T-helper 2 cell treated with Interferon-gamma antibody and Interleukin-4, amounts not matched to agents 100 ng/mL and 5 ng/mL, for 36 hours (primary cell): ENCODE measurements around the gene SETD1A. TPM values are rescaled to one million over a fixed set of nuclear protein-coding genes. Genes with fewer than 3 reads are reported as not detected.

Experiments used
- intact Hi-C: fragments of 100-400 bp; cut with micrococcal nuclease; formaldehyde crosslinking; loops from one replicate; pipeline ENCODE4 v1.15.1; 2023
- total RNA-seq: library from RNA; stranded (reverse); gene quantifications from 2 replicates; pipeline ENCODE4 v1.2.3, GENCODE V29; 2022

SETD1A gene
- total RNA-seq, 1 donor from 2014 or later = 30.2 TPM

DNA sequence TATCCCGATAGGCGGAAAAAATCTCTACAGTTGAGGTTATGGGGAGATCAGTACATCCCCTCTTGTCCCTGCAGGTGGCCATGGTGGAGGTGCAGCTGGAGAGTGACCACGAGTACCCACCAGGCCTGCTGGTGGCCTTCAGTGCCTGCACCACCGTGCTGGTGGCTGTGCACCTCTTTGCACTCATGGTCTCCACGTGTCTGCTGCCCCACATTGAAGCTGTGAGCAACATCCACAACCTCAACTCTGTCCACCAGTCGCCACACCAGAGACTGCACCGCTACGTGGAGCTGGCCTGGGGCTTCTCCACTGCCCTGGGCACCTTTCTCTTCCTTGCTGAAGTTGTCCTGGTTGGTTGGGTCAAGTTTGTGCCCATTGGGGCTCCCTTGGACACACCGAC, 4.4 kb upstream of the SETD1A start:
- intact Hi-C loops = no loop called here

DNA sequence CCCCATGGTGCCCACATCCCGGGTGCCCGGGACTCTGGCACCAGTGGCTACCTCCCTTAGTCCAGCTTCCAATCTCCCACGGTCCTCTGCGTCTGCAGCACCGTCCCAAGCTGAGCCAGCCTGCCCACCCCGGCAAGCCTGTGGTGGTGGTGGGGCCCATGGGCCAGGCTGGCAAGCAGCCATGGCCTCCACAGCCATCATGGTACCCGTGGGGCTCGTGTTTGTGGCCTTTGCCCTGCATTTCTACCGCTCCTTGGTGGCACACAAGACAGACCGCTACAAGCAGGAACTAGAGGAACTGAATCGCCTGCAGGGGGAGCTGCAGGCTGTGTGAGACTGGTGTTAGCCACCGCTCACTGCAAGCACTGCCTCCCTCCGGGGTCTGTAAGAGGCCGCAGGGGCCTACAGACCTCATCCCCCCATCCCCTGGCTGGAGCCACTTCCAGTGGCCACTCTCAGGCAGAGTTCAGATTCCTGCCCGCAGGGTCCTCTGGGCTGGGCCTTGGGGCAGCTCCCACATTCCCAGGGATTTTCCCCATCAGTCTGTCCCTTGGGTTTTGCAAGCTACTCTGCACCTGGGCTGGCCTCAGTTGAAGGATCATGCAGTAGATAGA, 3.9 kb upstream of the SETD1A start:
- intact Hi-C loops = no loop called here

DNA sequence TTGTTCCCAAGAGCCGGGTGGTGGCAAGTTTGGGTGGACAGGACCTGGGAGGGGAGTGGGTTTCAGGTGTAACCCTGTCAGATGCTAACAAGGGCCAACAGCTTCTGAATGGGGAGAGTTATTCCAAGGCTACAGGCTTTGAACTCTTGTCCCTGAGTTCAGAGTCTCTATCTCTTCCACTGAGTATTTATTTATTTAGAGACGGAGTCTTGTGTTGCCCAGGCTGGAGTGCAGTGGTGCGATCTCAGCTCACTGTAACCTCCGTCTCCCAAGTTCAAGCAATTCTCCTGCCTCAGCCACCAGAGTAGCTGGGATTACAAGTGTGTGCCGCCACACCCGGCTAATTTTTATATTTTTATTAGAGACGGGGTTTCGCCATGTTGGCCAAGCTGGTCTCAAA, 2.6 kb upstream of the SETD1A start:
- intact Hi-C loops = loop anchor here (5.0 kb wide), 2 partner anchors 42 to 917 kb away; partner anchors contain the start of gene ZNF267

DNA sequence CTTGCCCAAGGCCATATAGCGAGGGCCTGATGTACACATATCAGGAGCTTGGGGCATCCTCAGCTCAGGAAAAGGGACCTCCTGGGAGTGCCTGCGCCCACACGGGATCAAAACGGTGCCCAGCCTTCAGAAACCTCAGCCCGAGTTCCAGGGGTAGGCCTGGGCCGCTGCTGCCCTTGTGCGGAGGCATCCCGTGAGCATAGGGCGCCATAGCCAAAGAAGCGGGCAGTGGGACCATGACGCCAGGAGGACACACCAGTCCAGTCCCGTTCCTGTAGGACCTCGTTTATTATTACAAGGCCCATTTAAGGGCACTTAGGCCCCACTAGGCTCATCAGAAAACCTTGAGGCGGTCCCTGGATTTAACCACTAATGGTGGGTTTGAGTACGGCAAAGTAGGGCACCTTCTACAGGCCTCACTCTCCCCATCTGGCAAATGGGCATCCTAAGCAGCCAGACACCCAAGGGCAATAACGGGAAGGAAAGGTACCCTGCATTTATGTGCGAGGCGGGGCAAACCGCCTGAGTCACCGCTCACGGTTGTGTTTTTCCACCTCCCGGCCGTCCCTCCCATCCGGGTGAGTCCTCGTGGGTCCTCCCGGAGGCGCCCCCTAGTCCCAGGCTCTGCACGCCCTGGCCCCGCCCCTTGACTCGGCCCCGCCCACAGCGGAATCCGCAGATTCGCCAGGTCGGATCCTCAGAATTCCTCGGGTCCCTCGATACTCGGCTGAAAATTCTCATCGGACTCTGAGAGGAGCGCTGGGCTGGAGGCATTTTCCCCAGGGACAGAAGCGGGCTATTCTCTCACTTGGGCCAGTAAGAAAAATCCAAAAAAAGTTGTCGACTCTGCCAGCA, 726 bp upstream of the SETD1A start:
- intact Hi-C loops = loop anchor here (1.0 to 5.0 kb wide), 8 partner anchors 35 to 915 kb away; partner anchors contain the start of genes ARMC5, FUS, KAT8 and STX4

DNA sequence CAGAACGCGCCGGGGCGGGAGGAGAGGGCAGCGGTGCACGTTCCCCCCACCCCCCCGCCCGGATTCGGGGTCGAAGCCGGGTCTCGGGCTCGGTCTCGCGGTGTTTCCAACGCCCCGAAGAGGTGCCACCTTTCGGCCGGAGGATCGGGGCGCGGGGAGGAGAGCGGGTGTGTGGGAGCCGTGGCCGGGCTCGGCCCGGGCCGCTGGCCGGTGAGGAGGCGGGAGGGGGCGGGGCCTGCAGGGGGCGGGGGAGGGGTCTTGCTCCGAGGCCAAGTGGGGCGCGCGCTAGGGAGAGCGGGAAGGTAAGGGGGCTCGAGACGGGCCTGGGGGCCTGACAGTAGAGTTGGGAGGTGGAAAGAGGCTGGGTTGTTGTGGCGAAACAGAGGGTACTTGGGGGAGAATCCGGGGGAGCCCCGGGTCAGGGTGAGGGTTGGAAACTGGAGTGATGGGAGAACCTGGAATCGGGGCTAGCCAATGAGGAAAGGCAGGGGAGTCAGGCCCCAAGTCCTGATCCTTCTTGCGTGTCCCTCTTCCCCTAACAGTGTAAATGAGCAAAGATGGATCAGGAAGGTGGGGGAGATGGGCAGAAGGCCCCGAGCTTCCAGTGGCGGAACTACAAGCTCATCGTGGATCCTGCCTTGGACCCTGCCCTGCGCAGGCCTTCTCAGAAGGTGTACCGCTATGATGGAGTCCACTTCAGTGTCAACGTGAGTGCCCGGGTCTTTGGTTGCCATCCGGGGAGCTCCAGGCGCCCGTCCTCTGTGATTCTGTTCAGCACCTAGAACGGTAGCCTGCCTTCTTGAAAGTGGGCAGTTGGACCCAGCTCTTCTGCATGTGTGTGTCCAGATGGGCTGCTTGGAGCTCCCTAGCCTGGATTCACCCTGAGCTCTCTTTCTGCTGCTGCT, 873 bp downstream of the SETD1A start:
- intact Hi-C loops = loop anchor here (5.0 kb wide), 2 partner anchors 39 to 914 kb away; partner anchors contain the start of gene ZNF267

DNA sequence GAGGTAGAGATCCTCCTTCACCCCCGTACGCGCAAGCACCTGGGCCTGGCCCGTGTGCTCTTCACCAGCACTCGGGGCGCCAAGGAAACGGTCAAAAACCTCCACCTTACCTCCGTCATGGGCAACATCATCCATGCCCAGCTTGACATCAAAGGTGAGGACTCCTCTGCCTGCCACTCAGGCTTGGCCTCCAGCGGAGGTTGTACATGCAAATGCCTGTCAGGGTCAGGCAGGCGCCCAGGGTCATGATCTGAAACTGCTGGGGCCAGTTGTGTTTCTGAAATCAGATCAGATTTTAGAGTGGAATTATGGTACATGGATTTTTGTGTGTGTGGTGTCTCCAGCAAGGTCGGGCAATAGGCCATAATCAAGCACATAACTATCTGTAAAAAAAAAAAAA, 3.8 kb downstream of the SETD1A start:
- intact Hi-C loops = no loop called here

DNA sequence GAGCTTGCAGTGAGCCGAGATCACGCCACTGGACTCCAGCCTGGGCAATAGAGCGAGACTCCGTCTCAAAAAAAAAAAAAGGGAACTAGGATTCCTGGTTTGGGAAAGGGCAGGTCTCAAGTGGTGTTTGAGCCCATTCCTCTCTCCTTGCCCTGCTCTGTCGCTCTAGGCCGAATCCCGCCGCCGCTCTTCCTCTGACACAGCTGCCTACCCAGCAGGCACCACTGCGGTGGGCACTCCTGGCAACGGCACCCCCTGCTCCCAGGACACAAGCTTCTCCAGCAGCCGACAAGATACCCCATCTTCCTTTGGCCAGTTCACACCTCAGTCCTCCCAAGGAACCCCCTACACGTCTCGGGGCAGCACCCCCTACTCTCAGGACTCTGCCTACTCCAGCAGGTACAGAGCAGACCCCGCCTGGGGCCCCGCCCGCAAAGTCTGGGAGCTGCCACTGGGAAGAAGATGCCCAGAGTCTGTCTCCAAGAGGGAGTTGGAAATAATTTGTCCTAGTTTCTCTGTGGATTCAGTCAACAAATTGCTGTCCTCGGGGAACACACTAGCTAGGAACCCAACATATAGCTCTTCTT, 6.5 kb downstream of the SETD1A start:
- intact Hi-C loops = no loop called here

DNA sequence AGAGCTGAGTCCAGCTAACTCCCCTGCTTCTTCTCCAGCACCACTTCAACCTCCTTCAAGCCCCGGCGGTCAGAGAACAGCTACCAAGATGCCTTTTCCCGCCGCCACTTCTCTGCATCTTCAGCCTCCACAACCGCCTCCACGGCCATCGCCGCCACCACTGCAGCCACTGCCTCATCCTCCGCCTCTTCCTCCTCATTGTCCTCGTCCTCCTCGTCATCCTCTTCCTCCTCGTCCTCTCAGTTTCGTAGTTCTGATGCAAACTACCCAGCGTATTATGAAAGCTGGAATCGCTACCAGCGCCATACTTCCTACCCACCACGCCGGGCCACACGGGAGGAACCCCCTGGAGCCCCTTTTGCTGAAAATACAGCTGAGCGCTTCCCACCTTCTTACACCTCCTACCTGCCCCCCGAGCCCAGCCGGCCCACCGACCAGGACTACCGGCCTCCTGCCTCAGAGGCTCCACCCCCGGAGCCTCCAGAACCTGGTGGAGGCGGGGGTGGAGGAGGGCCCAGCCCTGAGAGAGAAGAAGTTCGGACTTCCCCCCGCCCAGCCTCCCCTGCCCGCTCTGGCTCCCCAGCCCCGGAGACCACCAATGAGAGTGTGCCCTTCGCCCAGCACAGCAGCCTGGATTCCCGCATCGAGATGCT, 7.1 kb downstream of the SETD1A start:
- intact Hi-C loops = no loop called here

DNA sequence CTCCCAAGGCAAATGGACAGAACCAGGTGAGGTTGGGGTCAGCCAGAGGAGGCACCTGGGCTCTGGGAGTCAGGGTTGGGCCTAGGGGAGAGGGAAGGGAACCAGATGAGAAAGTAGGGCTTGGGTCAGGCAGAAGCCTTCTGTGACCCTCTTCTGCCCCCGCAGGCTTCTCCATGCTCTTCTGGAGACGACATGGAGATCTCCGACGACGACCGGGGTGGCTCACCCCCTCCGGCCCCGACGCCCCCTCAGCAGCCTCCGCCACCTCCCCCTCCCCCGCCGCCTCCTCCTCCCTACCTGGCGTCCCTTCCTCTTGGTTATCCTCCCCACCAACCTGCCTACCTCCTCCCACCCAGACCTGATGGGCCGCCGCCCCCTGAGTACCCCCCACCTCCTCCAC, 7.9 kb downstream of the SETD1A start:
- intact Hi-C loops = no loop called here

DNA sequence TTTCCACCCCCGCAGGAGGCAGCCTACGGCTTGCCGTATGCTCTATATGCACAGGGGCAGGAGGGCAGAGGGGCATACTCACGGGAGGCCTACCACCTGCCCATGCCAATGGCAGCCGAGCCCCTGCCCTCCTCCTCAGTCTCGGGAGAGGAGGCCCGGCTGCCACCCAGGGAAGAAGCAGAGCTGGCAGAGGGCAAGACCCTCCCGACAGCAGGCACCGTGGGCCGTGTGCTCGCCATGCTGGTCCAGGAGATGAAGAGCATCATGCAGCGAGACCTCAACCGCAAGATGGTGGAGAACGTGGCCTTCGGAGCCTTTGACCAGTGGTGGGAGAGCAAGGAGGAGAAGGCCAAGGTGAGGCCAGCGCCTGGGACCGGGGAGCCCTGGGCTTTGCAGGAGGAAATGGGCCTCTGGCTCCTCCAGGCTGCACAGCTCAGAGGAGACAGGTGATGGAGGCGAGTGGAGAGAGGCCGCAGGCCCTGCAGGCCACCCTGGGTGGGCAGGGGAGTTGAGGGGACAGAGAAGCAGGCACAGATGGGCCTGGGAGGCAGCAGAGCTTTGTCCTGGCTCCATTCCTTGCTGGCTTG, 8.6 kb downstream of the SETD1A start:
- intact Hi-C loops = no loop called here

DNA sequence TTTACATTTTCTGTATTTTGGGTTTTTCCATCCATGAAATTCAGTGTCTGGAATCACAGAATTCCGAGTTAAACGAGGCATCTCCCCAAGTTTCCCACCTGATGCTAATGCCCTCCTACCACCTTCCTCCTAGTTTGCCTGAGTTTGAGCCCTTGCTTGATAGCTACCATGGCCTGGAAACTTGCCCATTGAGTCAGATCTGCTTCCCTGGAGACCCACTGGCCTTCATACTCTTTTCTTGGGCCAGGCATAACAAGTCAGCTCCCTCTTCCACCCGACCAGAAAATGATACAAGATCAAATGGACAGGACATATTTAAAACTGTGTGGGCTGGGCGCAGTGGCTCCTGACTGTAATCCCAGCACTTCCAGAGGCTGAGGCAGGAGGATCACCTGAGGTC, 10.2 kb downstream of the SETD1A start:
- intact Hi-C loops = no loop called here

DNA sequence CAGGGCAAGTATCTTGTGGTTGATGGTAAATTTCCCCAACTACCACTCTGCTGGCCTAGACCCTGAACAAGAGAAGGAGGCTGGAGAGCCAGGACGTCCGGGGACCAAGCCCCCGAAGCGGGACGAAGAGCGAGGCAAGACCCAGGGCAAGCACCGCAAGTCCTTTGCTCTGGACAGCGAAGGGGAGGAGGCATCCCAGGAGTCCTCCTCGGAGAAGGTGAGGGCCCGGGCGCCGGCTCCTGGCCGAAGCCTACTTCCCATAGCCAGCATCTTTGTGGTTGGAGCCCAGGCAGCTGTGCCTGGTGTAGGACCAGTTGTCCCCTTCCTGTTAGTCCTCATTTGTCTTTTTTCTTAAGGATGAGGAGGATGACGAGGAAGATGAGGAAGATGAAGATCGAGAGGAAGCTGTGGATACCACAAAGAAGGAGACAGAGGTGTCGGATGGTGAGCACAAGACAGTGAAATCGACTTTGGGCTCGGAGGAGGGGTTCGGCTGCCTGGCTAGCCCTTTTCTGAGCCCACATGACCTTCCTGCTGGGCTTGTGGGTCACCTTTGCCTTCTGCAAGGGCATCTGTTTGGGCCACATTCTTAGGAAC, 11.8 kb downstream of the SETD1A start:
- intact Hi-C loops = no loop called here

DNA sequence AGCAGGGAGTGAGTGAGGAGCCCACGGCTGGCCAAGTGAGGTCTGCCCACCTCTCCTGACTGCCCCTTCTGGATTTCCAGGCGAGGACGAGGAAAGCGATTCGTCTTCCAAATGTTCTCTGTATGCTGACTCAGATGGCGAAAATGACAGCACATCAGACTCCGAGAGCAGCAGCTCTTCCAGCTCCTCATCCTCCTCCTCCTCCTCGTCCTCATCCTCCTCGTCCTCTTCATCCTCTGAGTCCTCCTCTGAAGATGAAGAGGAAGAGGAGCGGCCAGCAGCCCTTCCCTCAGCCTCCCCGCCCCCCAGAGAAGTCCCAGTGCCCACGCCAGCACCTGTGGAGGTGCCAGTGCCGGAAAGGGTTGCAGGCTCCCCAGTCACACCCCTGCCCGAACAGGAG, 13.7 kb downstream of the SETD1A start:
- intact Hi-C loops = no loop called here

DNA sequence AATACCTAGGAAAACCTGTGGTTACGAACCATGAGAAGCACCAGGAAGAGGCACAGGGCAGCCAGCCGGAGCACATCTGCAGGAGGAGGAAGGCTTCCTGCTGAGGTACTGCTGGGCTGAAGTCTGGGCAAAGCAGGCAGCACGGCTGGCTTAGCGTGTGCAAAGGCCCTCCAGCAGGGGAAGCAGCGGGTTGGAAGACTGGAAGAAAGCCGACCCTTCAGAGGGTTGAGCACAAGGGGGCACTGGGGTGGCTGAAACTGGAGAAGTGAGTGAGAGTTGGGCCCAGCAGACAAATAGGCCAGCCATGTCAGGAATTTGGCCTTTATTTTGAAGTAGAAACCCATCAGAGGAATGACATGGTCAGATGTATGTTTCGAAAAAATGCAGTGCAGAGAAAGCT, 15.3 kb downstream of the SETD1A start:
- intact Hi-C loops = no loop called here

DNA sequence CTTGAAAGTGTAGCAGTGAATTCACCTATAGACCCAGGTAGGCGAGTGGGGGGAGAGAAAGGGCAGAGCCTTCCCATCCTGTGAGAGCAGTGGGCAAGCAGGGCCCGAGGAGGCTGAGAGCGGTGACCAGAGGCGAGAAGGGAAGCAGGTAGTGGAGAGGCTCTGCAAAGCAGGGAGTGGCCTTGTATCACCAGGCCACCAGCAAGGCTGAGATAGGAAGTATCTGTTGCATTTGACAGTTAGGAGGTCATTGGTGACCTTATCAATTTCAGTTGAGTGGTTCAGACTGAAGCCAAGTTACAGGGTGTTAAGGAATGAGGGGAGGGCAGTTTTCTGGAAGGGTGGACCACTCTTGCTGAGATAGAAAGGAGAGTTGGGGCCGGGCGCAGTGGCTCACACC, 16.8 kb downstream of the SETD1A start:
- intact Hi-C loops = no loop called here

DNA sequence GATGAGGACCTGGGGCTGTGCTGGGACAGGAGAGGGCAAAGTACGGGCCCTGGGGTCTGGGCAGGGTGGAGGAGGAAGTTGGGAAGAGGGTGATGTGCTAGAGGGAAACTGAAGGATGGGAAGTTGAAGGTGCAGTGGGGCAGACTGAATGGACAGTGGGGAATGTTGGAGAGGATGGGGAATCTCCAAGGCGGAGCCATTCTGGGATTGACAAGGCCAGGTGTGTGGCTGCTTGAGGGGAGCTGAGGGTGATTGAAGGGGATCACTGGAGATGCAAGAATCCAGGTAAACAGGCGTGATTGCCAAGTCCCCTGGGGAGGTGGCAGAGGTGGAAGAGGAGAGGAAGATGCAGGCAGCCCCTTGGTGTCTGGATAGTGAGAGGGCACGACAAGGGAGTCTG, 18.9 kb downstream of the SETD1A start:
- intact Hi-C loops = no loop called here

DNA sequence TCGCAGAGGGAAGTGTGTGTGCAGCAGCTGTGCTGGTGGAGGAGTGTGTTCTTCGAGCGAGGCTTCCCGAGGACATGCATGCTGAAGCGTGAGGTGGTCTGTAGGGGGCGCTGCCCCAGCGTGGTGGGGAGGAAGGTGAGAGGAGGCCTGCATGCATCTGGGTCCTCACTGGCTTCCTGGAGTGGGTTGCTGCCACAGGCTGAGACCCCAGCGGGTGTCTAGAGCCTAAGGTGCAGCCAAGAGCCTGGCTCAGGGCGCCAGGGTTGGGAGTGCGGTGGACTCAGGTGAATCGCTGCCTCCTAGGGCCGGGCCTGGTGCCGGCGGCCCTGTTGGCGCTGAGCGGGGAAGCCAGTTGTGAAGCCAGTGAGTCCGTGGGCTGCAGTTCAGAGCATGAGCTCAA, 19.9 kb downstream of the SETD1A start:
- intact Hi-C loops = no loop called here

DNA sequence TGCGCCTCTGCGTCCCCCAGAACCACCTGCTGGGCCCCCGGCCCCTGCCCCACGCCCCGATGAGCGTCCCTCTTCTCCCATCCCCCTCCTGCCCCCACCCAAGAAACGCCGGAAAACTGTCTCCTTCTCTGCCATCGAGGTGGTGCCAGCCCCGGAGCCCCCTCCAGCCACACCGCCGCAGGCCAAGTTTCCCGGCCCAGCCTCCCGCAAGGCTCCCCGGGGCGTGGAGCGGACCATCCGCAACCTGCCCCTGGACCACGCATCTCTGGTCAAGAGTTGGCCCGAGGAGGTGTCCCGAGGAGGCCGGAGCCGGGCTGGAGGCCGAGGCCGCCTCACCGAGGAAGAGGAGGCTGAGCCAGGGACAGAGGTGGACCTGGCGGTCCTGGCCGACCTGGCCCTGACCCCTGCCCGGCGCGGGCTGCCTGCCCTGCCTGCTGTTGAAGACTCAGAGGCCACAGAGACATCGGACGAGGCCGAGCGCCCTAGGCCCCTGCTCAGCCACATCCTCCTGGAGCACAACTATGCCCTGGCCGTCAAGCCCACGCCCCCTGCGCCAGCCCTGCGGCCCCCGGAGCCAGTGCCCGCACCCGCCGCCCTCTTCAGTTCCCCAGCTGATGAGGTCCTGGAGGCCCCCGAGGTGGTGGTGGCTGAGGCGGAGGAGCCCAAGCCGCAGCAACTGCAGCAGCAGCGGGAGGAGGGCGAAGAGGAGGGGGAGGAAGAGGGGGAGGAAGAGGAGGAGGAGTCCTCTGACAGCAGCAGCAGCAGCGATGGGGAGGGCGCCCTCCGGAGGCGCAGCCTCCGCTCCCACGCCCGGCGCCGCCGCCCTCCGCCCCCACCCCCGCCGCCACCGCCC, 21.8 kb downstream of the SETD1A start:
- intact Hi-C loops = no loop called here

DNA sequence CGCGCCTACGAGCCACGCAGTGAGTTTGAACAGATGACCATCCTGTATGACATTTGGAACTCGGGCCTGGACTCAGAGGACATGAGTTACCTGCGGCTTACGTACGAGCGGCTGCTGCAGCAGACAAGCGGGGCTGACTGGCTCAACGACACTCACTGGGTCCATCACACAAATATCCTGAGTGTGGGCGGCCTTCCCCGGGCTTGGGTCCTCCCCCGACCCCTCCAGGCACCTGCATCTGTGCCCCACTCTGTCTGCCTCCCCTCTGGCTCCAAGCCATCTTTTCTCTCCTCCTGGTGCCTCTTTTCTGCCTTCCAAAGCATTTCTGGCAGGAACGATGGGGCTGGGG, 22.4 kb downstream of the SETD1A start:
- intact Hi-C loops = no loop called here
